Measurements from ENCODE around the gene BTLA. TPM values are rescaled to one million over a fixed set of nuclear protein-coding genes. Genes with fewer than 3 reads are reported as not detected.
"Not testable (repeated sequence)": the region's sequence is repeated elsewhere in the genome, so short reads cannot be mapped to it uniquely, and the experiment has no call there.

Gene BTLA
- total RNA-seq, 2 donors from 2014 or later = 10.4 to 14.2 TPM

GRCh38 chr3:112445839-112446238, 53.4 kb downstream of the BTLA start:
- peaks cover 5% of the 10 kb centered on the region for H3K4me1 Mint-ChIP-seq
- H3K36me3 Mint-ChIP-seq (ENCODE audit: low read depth) = no peaks in the 10 kb centered on the region
- no peak for ATAC-seq (replicated peaks)

GRCh38 chr3:112437146-112438022, 61.9 kb downstream of the BTLA start:
- H3K27ac Mint-ChIP-seq = peak overlapping the region; percentile 1

More at GRCh38 chr3:112445839-112446238, 53.4 kb downstream of the BTLA start:
- Mint-ChIP-seq H3K9me3 (no peaks in the 10 kb centered on the region), H3K27ac (no peak overlapping the region), H3K27me3 (no peaks in the 10 kb centered on the region), H3K4me3 (no peak overlapping the region)

GRCh38 chr3:112429960-112430359, 69.3 kb downstream of the BTLA start:
- Mint-ChIP-seq H3K36me3 (ENCODE audit: low read depth) (no peaks in the 10 kb centered on the region), H3K27ac (no peak overlapping the region), H3K4me3 (no peak overlapping the region), H3K4me1 (peaks cover 3% of the 10 kb centered on the region), H3K27me3 (no peaks in the 10 kb centered on the region), H3K9me3 (no peaks in the 10 kb centered on the region)
- ATAC-seq (replicated peaks) = no peak

More at GRCh38 chr3:112437146-112438022, 61.9 kb downstream of the BTLA start:
- ATAC-seq (replicated peaks) = peak; percentile 75
- Mint-ChIP-seq H3K36me3 (ENCODE audit: low read depth) (no peaks in the 10 kb centered on the region), H3K27me3 (no peaks in the 10 kb centered on the region), H3K9me3 (peaks cover 3% of the 10 kb centered on the region), H3K4me3 (peak overlapping the region; percentile 29), H3K4me1 (peaks cover 20% of the 10 kb centered on the region)

GRCh38 chr3:112427123-112427522, 72.1 kb downstream of the BTLA start:
- no peaks in the 10 kb centered on the region for H3K36me3 Mint-ChIP-seq (ENCODE audit: low read depth)
- no peak overlapping the region for H3K27ac Mint-ChIP-seq
- no peaks in the 10 kb centered on the region for H3K9me3 Mint-ChIP-seq
- H3K4me3 Mint-ChIP-seq = no peak overlapping the region
- H3K27me3 Mint-ChIP-seq = no peaks in the 10 kb centered on the region
- ATAC-seq (replicated peaks) = no peak
- no peaks in the 10 kb centered on the region for H3K4me1 Mint-ChIP-seq

- no peak overlapping the region for H3K4me3 Mint-ChIP-seq
- no peaks in the 10 kb centered on the region for H3K9me3 Mint-ChIP-seq
- no peaks in the 10 kb centered on the region for H3K4me1 Mint-ChIP-seq
- no peaks in the 10 kb centered on the region for H3K27me3 Mint-ChIP-seq
- H3K36me3 Mint-ChIP-seq (ENCODE audit: low read depth) = no peaks in the 10 kb centered on the region
- no peak overlapping the region for H3K27ac Mint-ChIP-seq
- ATAC-seq (replicated peaks) = no peak
Observed at GRCh38 chr3:112425858-112426750, 73.2 kb downstream of the BTLA start.

GRCh38 chr3:112425382-112425781, 73.9 kb downstream of the BTLA start:
- Mint-ChIP-seq H3K4me1 (no peaks in the 10 kb centered on the region), H3K4me3 (no peak overlapping the region), H3K27me3 (no peaks in the 10 kb centered on the region), H3K36me3 (ENCODE audit: low read depth) (no peaks in the 10 kb centered on the region), H3K9me3 (no peaks in the 10 kb centered on the region), H3K27ac (no peak overlapping the region)
- ATAC-seq (replicated peaks) = no peak

GRCh38 chr3:112424394-112424793, 74.9 kb downstream of the BTLA start:
- no peaks in the 10 kb centered on the region for H3K27me3 Mint-ChIP-seq
- H3K4me3 Mint-ChIP-seq = no peak overlapping the region
- no peak for ATAC-seq (replicated peaks)
- no peaks in the 10 kb centered on the region for H3K9me3 Mint-ChIP-seq
- H3K36me3 Mint-ChIP-seq (ENCODE audit: low read depth) = no peaks in the 10 kb centered on the region
- no peaks in the 10 kb centered on the region for H3K4me1 Mint-ChIP-seq
- no peak overlapping the region for H3K27ac Mint-ChIP-seq

- H3K9me3 Mint-ChIP-seq; H3K4me3 Mint-ChIP-seq; ATAC-seq (replicated peaks); H3K4me1 Mint-ChIP-seq; H3K27me3 Mint-ChIP-seq; H3K36me3 Mint-ChIP-seq (ENCODE audit: low read depth); H3K27ac Mint-ChIP-seq: not testable (repeated sequence)
Observed at GRCh38 chr3:112422921-112423320, 76.4 kb downstream of the BTLA start.

- not testable (repeated sequence) for H3K4me3 Mint-ChIP-seq; H3K27ac Mint-ChIP-seq; H3K27me3 Mint-ChIP-seq; ATAC-seq (replicated peaks); H3K4me1 Mint-ChIP-seq; H3K36me3 Mint-ChIP-seq (ENCODE audit: low read depth); H3K9me3 Mint-ChIP-seq
Observed at GRCh38 chr3:112418526-112418925, 80.7 kb downstream of the BTLA start.

- no peak for ATAC-seq (replicated peaks)
- Mint-ChIP-seq H3K36me3 (ENCODE audit: low read depth) (no peaks in the 10 kb centered on the region), H3K27me3 (no peaks in the 10 kb centered on the region), H3K4me1 (no peaks in the 10 kb centered on the region), H3K27ac (no peak overlapping the region), H3K9me3 (no peaks in the 10 kb centered on the region), H3K4me3 (no peak overlapping the region)
Observed at GRCh38 chr3:112417696-112418318, 81.5 kb downstream of the BTLA start.

GRCh38 chr3:112416391-112417212, 82.7 kb downstream of the BTLA start:
- H3K4me1 Mint-ChIP-seq = peaks cover 4% of the 10 kb centered on the region
- no peak for ATAC-seq (replicated peaks)
- no peak overlapping the region for H3K4me3 Mint-ChIP-seq
- no peak overlapping the region for H3K27ac Mint-ChIP-seq
- no peaks in the 10 kb centered on the region for H3K27me3 Mint-ChIP-seq
- no peaks in the 10 kb centered on the region for H3K9me3 Mint-ChIP-seq
- H3K36me3 Mint-ChIP-seq (ENCODE audit: low read depth) = no peaks in the 10 kb centered on the region

GRCh38 chr3:112415390-112415789, 83.9 kb downstream of the BTLA start:
- Mint-ChIP-seq H3K4me1 (peaks cover 4% of the 10 kb centered on the region), H3K27ac (no peak overlapping the region), H3K4me3 (no peak overlapping the region), H3K27me3 (no peaks in the 10 kb centered on the region), H3K9me3 (no peaks in the 10 kb centered on the region), H3K36me3 (ENCODE audit: low read depth) (no peaks in the 10 kb centered on the region)
- ATAC-seq (replicated peaks) = no peak
